Tibial nerve (tissue), 4 donors: ENCODE results near the gene CTDSPL. TPM values are rescaled to one million over a fixed set of nuclear protein-coding genes. Genes with fewer than 3 reads are reported as not detected.

Source experiments
- DNase-seq, 2 donors: peaks; one replicate each; pipeline ENCODE4 v3.0.0-alpha.2; 2019; ENCODE audit warnings: low spot score in 2 of 2
- H3K27ac ChIP-seq, 4 donors: fragments of 200-600 bp; sonication (generic) in 3 of 4; one replicate each; pipeline ENCODE4 v1.5.1; 2017 to 2019; ENCODE audit warnings: mild to moderate bottlenecking in 1 of 4
- H3K27me3 ChIP-seq, 2 donors: fragments of 200-600 bp; sonication (generic) in 1 of 2; one replicate each; pipeline versions ENCODE4 v1.5.1 to v1.6.0; 2017 to 2019
- H3K36me3 ChIP-seq, 3 donors: fragments of 200-600 bp; sonication (generic); one replicate each; pipeline ENCODE4 v1.5.1; 2018 to 2019
- H3K4me1 ChIP-seq, 4 donors: fragments of 200-600 bp; sonication (generic) in 3 of 4; one replicate each; pipeline ENCODE4 v1.5.1; 2017 to 2019
- H3K4me3 ChIP-seq, 4 donors: fragments of 200-600 bp; sonication (generic) in 3 of 4; one replicate each; pipeline ENCODE4 v1.5.1; 2017 to 2019; ENCODE audit warnings: mild to moderate bottlenecking in 1 of 4, moderate library complexity in 1 of 4
- H3K9me3 ChIP-seq, 4 donors: fragments of 200-600 bp; sonication (generic) in 3 of 4; one replicate each; pipeline ENCODE4 v1.5.1; 2017 to 2019
- CTCF ChIP-seq, 5 experiments: fragments of 200-600 bp in 3 of 5; fragments of 450-650 bp in 2 of 5; sonication (generic) in 3 of 5; IDR thresholded peaks; one replicate each; pipeline ENCODE4 v1.5.1; 2016 to 2019; ENCODE audit warnings: antibody characterized with exemption in 5 of 5, mild to moderate bottlenecking in 3 of 5, moderate library complexity in 2 of 5
- EP300 ChIP-seq, 2 donors: sonication (generic); formaldehyde crosslinking; IDR thresholded peaks; one replicate each; pipeline ENCODE4 v1.6.1; 2017; ENCODE audit warnings: antibody characterized with exemption in 2 of 2, mild to moderate bottlenecking in 1 of 2
- POLR2A ChIP-seq, 2 donors: fragments of 450-650 bp; IDR thresholded peaks; one replicate each; pipeline ENCODE4 v1.6.1; 2017; ENCODE audit warnings: antibody characterized with exemption in 2 of 2, mild to moderate bottlenecking in 2 of 2, moderate library complexity in 2 of 2
- whole genome bisulfite sequencing, 2 donors: methylation state at CpG; one replicate each; pipeline ENCODE4 v1.1.5; 2018; 5-methylcytosine and 5-hydroxymethylcytosine counted together
- total RNA-seq, 4 donors: library from RNA; depleted of rRNA; stranded (reverse); fragments of >200 nt; gene quantifications; one replicate each; pipeline ENCODE4 v1.1.0, GENCODE V29; 2016

The CTDSPL gene
- total RNA-seq, 4 donors from 2014 or later, result 31.8 to 87.0 (median 49.0) TPM

GRCh38 chr3:37833302-37834186 lies 28.1 kb upstream of the CTDSPL start:
- 82 to 92% methylated on average over 6 of the region's 6 CpGs for WGBS, 2 donors
- no peaks in the 10 kb centered on the region for H3K27me3 ChIP-seq
- no peaks in the 10 kb centered on the region for H3K9me3 ChIP-seq
- H3K27ac ChIP-seq, result no peak overlapping the region
- DNase-seq, result no peak
- H3K4me3 ChIP-seq, result no peak overlapping the region
- H3K4me1 ChIP-seq, result no peaks in the 10 kb centered on the region
- peaks cover 0 to 47% (median 0%) of the 10 kb centered on the region in 3 donors for H3K36me3 ChIP-seq
- no peak for TF ChIP-seq POLR2A (IDR thresholded peaks at IDR 0.05)
- TF ChIP-seq EP300 (IDR thresholded peaks at IDR 0.05), result no peak
- no peak for TF ChIP-seq CTCF (IDR thresholded peaks at IDR 0.05)

- TF ChIP-seq EP300 (IDR thresholded peaks at IDR 0.05) (no peak), CTCF (IDR thresholded peaks at IDR 0.05) (no peak), POLR2A (IDR thresholded peaks at IDR 0.05) (no peak)
- DNase-seq, result no peak
- 84 to 96% methylated on average over 1 of the region's 1 CpG for WGBS, 2 donors
Measured at GRCh38 chr3:37836589-37836988, 25.1 kb upstream of the CTDSPL start.

GRCh38 chr3:37847689-37848088 lies 14.0 kb upstream of the CTDSPL start:
- TF ChIP-seq EP300 (IDR thresholded peaks at IDR 0.05), result no peak
- no peak for TF ChIP-seq POLR2A (IDR thresholded peaks at IDR 0.05)
- no peak for TF ChIP-seq CTCF (IDR thresholded peaks at IDR 0.05)
- Histone ChIP-seq H3K27ac (no peak overlapping the region), H3K4me3 (no peak overlapping the region), H3K4me1 (peaks cover 0 to 6% (median 3%) of the 10 kb centered on the region in 4 donors), H3K9me3 (no peaks in the 10 kb centered on the region), H3K36me3 (peaks cover 0 to 29% (median 0%) of the 10 kb centered on the region in 3 donors), H3K27me3 (no peaks in the 10 kb centered on the region)
- WGBS, 2 donors, result 43 to 49% methylated on average over 4 of the region's 4 CpGs
- no peak for DNase-seq

More at GRCh38 chr3:37836589-37836988, 25.1 kb upstream of the CTDSPL start:
- Histone ChIP-seq H3K27ac (no peak overlapping the region), H3K4me3 (no peak overlapping the region), H3K27me3 (no peaks in the 10 kb centered on the region), H3K4me1 (no peaks in the 10 kb centered on the region), H3K9me3 (no peaks in the 10 kb centered on the region), H3K36me3 (peaks cover 0 to 35% (median 0%) of the 10 kb centered on the region in 3 donors)

DNA sequence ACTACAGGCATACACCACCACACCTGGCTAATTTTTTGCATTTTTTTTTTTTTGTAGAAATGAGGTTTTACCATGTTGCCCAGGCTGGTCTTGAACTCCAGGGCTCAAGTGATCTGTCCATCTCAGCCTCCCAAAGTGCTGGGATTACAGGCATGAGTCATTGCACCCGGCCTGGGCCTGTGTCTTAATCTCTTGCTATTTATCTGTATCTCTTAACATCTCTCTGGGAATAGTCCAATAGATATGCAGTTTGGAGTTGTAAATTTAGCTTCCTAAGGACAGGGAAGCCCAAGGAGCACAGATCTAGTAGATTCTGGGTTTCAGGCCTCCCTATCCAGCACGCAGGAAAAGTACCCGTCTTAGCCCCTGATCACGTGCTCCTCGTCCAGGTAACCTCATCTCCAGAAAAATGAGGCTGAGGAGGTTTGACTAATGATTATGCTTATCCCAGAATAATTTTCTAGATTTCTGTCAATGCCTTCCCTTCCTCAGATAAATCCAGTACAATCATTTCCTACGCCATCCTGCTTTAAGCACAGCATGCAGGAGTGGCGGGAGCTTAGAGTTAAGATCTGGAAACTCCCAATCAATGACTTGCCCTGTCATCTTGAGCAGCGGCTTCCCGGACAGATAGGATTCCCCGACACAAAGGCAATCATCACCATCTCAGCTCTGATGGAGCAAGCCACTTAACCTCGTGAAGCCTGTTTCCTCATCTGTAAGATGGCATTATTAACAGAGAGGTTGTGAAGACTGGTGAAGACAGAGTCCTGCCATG lies 12.3 kb upstream of the CTDSPL start:
- peaks cover 0 to 29% (median 0%) of the 10 kb centered on the region in 3 donors for H3K36me3 ChIP-seq
- no peak for TF ChIP-seq EP300 (IDR thresholded peaks at IDR 0.05)
- no peak for TF ChIP-seq CTCF (IDR thresholded peaks at IDR 0.05)
- WGBS, 2 donors, result 93% methylated on average over 11 of the region's 11 CpGs
- H3K9me3 ChIP-seq, result no peaks in the 10 kb centered on the region
- no peak overlapping the region for H3K4me3 ChIP-seq
- DNase-seq, result no peak
- H3K27ac ChIP-seq, result no peak overlapping the region
- H3K27me3 ChIP-seq, result no peaks in the 10 kb centered on the region
- peaks cover 0 to 6% (median 3%) of the 10 kb centered on the region in 4 donors for H3K4me1 ChIP-seq

- H3K36me3 ChIP-seq, result peaks cover 0 to 20% (median 0%) of the 10 kb centered on the region in 3 donors
- peaks cover 0 to 20% (median 4%) of the 10 kb centered on the region in 4 donors for H3K4me1 ChIP-seq
- no peak for TF ChIP-seq EP300 (IDR thresholded peaks at IDR 0.05)
- TF ChIP-seq POLR2A (IDR thresholded peaks at IDR 0.05), result no peak
- TF ChIP-seq CTCF (IDR thresholded peaks at IDR 0.05), result no peak
- DNase-seq, result no peak
- H3K27ac ChIP-seq, result no peak overlapping the region
- no peaks in the 10 kb centered on the region for H3K27me3 ChIP-seq
- H3K9me3 ChIP-seq, result no peaks in the 10 kb centered on the region
- WGBS, 2 donors, result 97% methylated on average over 1 of the region's 1 CpG
- H3K4me3 ChIP-seq, result no peak overlapping the region
Measured at GRCh38 chr3:37852097-37852496, 9.6 kb upstream of the CTDSPL start.
